Stimulated activated CD8-positive, alpha-beta memory T cell treated with anti-CD3 and anti-CD28 coated beads, Interleukin-2, amount 100 ng/mL, for 1 hour (primary cell): ENCODE data around the gene GYG1.

Experiments used
- DNase-seq, 2 donors: peaks; one replicate each; pipeline ENCODE4 v3.0.0-alpha.2; 2020; ENCODE audit warnings: low read depth in 2 of 2

The GYG1 gene

GRCh38 chr3:149016669-149017541, 25.6 kb downstream of the GYG1 start:
- DNase-seq, result no peak

DNA sequence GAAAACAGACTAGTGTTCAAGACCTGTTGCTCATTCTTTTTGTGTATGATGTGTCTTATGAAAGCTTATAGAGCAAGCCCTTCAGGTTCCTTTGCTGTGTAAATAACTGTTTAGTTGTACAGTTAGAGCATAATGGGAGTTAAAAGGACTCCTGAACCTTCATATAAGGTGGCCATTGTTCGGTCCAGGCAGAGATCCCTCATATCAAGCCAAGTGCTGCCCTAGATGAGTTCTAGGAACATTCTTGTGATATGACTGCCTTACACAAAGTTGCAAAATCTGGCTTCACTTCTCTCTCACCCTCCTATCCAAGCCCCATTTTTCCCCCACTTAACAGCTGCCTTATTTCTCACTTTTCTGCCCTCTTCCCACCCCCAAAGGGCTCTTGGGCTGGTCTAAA, 26.9 kb downstream of the GYG1 start:
- no peak for DNase-seq

- no peak for DNase-seq
Measured at GRCh38 chr3:149019580-149019979, 28.2 kb downstream of the GYG1 start.

GRCh38 chr3:149020196-149020838, 29.0 kb downstream of the GYG1 start:
- DNase-seq, result no peak

DNA sequence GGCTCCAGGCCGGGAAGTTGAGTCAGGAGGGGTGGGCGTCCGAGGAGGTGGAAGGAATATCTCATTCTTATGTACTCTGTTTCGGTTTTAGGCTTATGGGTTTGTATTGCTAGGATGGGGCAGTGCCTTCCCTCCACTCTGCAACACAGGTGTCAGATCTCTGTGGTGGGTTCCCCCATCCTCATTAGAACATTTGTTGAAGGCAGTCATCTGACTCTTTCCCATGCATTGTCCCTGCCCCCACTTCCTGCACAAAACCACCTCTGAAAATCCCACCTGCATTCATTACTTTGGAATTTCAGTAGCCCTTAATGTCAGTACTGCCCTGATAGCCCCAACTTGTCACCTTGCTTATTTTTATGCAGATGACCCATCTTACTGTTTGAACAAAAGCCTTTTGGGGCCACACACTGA, 29.5 kb downstream of the GYG1 start:
- DNase-seq, result no peak

DNA sequence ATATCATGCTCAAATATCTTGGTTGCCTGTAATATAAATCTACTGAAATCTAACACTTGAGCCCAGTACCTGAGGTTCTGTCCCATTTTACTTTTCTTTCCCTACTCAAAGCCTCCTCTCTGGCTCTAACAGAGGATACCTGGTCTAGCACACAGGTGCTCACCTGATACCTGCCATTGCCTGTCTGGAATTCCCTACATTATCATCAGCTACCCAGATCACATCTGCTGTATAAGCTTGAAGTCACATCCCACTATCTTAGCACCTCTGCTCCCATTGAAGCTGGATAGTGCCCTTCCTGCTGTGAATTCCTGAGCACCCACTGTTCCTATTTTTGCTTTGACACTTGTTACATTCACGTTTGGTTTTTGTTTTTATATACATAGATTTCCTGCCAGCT, 30.5 kb downstream of the GYG1 start:
- DNase-seq, result no peak

- DNase-seq, result no peak
Measured at GRCh38 chr3:149023951-149024350, 32.6 kb downstream of the GYG1 start.

DNA sequence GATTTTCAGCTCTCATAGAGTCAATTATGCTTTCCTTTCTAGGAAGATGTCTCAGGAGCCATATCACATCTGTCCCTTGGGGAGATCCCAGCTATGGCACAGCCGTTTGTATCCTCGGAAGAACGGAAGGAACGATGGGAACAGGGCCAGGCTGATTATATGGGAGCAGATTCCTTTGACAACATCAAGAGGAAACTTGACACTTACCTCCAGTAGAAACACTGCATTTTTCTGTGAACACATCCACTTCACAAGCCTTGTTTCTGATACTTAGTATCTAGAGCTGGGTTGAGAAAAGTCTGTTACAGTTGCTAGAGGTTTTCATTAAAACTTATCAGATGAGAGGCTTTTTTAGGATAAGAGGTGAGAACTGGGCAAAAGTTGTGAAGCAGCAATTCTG, 35.4 kb downstream of the GYG1 start:
- no peak for DNase-seq

DNA sequence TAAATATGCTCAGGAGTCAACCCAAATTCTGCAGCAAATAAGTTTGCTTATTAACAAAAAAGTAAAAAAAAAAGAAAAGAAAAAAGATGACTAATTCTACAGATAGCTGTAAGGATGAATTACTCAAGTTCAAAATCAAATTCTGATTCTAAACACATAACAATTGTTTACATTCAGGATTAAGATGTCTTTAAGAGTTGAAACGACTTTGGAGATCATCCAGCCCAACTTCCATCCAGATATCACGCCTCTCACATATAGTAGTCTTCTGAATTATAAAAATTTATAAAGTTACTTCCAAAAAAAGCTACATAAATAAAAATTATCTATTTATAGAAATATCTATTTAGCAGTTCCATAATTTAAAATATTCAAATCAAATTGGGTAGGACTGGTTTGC, 39.8 kb downstream of the GYG1 start:
- DNase-seq, result no peak

DNA sequence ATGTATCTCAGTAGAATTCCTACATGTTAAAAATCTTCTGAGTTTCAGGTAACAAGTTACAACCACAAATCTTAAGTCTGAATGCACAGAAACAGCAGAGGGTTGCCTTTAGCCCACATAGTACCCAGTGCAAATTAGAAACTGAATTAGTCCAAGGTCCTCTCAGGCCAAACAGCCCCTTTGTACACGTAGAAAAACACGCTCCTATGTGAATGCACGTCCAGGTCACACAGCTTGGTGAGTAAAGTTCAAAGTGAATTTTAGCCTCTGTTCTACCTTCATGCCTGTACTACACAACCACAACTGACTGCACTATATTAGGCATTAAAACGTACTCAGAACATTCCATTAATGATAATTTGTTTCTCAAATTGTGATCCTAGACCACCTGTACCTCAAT, 46.3 kb downstream of the GYG1 start:
- DNase-seq, result no peak

DNA sequence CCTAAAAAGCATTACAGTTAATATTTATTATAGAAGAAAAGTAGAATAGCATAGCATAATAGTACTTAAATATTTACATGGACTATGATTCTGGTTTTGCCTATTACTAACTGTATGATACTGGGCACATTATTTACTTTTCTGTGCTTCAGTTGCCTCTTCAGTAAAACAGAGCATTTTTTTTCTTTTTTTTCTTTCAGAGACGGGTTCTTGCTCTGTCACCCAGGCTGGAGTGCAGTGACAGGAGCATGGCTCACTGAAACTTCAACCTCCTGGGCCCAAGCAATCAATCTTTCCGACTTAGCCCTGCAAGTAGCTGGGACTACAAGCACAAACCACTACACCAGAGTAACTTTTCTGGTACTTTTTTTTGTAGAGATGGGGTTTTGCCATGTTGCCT, 47.0 kb downstream of the GYG1 start:
- no peak for DNase-seq

DNA sequence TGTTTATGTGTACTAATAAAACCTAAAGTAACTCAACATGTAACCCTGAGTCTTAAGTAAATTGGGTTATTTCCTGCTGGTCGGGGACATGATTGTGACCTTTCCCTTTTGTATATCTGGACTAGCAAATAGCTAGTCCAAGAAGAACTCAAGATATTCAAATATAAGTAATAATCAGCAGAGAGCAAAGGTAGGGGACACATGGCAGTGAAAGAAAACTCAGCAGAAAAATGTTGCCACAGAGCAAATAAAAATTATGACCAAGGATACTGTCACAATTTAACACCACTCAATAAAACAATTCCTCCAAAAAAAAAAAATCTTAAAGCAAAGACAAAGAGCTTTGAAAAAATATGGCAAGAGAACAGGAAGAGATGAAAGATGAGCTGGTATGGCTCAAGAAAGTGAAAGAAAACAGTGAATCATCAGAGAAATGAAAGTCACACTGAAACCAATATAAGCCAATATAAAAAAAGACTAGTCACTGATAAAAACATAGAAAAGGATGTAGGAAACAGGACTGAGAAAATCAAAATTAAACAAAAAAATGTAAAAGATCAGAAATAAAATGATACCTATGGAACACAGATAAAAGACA, 51.5 kb downstream of the GYG1 start:
- no peak for DNase-seq

- DNase-seq, result no peak
Measured at GRCh38 chr3:149044339-149045083, 53.2 kb downstream of the GYG1 start.

DNA sequence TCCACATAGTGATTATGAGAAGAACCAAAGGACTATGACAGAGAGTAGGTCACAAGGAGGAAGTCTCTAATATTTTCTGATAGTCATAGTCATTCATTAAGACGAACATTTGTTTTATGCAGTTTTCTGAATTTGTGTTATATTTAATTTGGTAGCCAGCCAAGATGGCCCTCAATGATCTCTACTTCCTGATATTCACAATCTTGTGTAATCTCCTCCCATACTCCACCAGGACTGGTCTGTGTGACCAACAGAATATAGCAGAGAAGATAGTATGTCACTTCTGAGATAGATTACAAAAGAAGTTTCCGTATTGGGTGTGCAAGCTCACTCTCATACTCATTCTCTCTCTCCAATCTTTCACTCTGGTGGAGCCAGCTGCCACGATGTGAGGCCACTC, 64.2 kb downstream of the GYG1 start:
- DNase-seq, result no peak

DNA sequence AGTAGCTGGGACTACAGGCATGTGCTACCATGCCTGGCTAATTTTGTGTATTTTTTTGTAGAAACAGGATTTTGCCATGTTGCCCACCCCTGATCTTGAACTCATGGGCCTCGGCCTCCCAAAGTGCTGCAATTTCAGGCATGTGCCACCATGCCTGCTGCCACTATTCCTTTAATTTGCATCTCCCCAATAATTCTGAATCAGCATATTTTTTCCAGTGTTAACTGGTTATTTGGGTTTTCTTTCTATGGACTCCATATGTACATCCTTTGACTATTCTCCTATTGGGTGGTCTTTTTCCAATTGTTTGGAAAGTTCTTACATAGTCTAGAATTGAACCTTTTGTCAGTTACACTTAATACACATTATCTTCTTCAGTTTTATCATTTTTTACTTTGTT, 66.9 kb downstream of the GYG1 start:
- no peak for DNase-seq

DNA sequence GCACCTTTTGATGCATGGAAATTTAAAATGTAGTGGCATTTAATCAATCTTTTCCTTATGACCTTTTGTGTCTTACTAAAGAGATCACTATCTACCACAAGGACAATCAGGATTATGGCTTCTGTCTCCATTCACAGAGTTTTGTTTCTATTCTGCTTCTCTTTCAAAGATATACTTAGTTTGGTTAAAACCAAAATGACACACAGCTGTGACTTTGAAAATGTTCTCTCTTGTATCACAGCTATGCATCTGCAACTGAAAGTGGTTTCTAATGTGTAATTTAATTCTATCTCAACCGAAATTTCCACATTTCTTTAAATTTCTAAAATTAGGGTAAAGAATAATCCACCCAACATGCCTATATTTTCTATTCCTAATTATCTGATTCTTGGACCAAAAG, 67.3 kb downstream of the GYG1 start:
- DNase-seq, result no peak

- DNase-seq, result no peak
Measured at GRCh38 chr3:149061776-149062175, 70.4 kb downstream of the GYG1 start.

DNA sequence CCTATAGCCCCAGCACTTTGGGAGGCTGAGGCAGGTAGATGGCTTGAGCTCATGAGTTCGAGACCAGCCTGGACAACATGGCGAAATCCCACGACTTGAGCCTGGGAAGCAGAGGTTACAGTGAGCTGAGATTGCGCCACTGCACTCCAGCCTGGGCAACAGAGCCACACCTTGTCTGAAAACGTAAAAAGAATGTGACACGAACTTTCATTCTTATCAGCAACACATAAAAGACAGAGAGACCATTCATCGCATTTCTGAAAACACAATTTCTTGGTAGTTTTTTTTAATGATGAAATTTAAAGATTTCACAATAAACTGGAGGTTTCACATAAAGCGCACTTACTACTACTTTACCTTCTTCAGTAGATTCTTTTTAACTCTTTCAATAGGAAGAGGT, 76.5 kb downstream of the GYG1 start:
- DNase-seq, result no peak
